Measurements from ENCODE around the gene STK17B. TPM values are rescaled to one million over a fixed set of nuclear protein-coding genes. Genes with fewer than 3 reads are reported as not detected.

Gene STK17B
- polyA plus RNA-seq, 2 of the 4 experiments (the other 2 are of a cell fraction), result 4.0 to 9.2 TPM

- POLR2A ChIA-PET, result no interaction called here
- CTCF ChIA-PET, result no interaction called here
- Histone ChIP-seq H3K27ac (no peak overlapping the region), H3K4me3 (no peak overlapping the region), H3K9me3 (no peaks in the 10 kb centered on the region), H3K4me2 (no peak overlapping the region), H3K4me1 (peaks cover 12% of the 10 kb centered on the region; the same call in 2 of the 3 replicates)
- 88% methylated on average over 4 of the region's 4 CpGs for WGBS (ENCODE audit: missing lambda C conversion rate)
- TF ChIP-seq ZFP36 (IDR thresholded peaks at IDR 0.05; ENCODE audit: borderline replicate concordance, partially characterized antibody) (no peak), HOXB5 (CRISPR knock-in tag; IDR thresholded peaks at IDR 0.05) (no peak), HDAC2 (IDR thresholded peaks at IDR 0.05) (no peak), NFE2L2 (conservative IDR thresholded peaks at IDR 0.05; ENCODE audit: low read length) (no peak), SMC3 (IDR thresholded peaks at IDR 0.05) (no peak), HOXA7 (CRISPR knock-in tag; IDR thresholded peaks at IDR 0.05) (no peak), FOXS1 (CRISPR knock-in tag; IDR thresholded peaks at IDR 0.05) (no peak), HEYL (CRISPR knock-in tag; IDR thresholded peaks at IDR 0.05) (no peak), HOXB13 (CRISPR knock-in tag; IDR thresholded peaks at IDR 0.05; ENCODE audit: low read depth) (no peak), RFX5 (IDR thresholded peaks at IDR 0.05) (no peak), MAFK (IDR thresholded peaks at IDR 0.05; ENCODE audit: partially characterized antibody) (no peak), NPAS2 (CRISPR knock-in tag; IDR thresholded peaks at IDR 0.05; ENCODE audit: borderline replicate concordance) (no peak)
- TF ChIP-seq, protein P1, sequence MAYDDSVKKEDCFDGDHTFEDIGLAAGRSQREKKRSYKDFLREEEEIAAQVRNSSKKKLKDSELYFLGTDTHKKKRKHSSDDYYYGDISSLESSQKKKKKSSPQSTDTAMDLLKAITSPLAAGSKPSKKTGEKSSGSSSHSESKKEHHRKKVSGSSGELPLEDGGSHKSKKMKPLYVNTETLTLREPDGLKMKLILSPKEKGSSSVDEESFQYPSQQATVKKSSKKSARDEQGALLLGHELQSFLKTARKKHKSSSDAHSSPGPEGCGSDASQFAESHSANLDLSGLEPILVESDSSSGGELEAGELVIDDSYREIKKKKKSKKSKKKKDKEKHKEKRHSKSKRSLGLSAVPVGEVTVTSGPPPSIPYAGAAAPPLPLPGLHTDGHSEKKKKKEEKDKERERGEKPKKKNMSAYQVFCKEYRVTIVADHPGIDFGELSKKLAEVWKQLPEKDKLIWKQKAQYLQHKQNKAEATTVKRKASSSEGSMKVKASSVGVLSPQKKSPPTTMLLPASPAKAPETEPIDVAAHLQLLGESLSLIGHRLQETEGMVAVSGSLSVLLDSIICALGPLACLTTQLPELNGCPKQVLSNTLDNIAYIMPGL (CRISPR knock-in tag; IDR thresholded peaks at IDR 0.05; ENCODE audit: borderline replicate concordance), result no peak
- DNase-seq (ENCODE audit: low read depth in 1 of 2, low spot score in 1 of 2), result no peak
- FAIRE-seq, result no peak
- ATAC-seq, result no peak
These were observed 54.1 kb downstream of the STK17B start for GRCh38 chr2:196117214-196117705.

DNA sequence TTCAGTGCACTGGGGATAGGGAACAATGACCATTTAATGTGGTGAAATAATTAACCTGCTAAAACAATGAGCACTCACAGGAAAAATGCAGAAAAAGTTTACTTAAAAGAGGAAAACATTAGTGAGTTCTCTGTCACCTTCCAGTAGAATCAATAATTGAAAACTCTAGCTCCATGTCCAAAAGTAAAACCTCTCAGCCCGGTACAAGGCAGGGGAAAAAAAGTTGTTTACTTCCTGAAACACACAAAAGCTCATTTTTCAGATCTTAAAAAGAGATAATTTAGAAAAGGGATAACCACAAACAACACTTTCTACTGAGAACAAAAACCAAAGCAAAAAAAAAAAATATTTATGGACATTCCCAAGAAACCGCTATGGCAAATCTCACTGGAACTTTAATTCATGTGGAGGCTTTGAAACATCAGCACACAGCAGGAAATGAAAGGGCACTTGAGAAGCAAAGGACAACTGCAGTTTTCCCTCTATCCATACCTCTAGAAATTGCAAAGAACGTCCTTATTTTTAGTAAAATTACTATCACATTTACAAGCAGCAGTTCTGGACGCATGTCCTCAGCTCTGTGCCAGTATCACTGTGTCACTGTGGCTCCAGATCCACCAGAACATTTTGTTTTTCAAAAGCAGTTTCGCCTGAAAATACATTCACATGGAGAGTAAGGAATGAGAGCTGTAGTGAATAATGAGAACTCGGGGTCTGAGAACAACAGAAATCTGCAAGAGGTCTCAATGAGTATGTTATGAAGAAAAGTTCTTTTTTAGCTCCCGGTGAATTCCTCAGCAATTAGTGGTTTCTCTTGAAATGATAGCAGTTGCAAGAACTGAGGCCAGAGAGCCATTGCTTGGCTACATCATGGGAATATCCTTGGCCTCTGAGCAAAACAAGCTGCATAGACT lies 58.1 kb downstream of the STK17B start:
- ATAC-seq (no peak), FAIRE-seq (no peak), DNase-seq (ENCODE audit: low read depth in 1 of 2, low spot score in 1 of 2) (no peak)
- no peak for TF ChIP-seq NR3C1 (IDR thresholded peaks at IDR 0.05)
- TF ChIP-seq MYC (IDR thresholded peaks at IDR 0.05; ENCODE audit: borderline replicate concordance, low read length), result no peak
- no peak for TF ChIP-seq RFX5 (IDR thresholded peaks at IDR 0.05)
- no peak for TF ChIP-seq RNF2 (IDR thresholded peaks at IDR 0.05; ENCODE audit: borderline replicate concordance, low read depth)
- TF ChIP-seq MAZ (IDR thresholded peaks at IDR 0.05; ENCODE audit: borderline replicate concordance, low read depth, low read length), result no peak
- Histone ChIP-seq H3K4me2 (peak overlapping the region; percentile 36; the same call in 2 of the 3 replicates), H3K9me3 (no peaks in the 10 kb centered on the region), H3K4me3 (no peak overlapping the region), H3K4me1 (peaks cover 15% of the 10 kb centered on the region; the same call in 2 of the 3 replicates), H3K27ac (peak overlapping the region; percentile 19 to 49; a peak in 2 of 6 replicates)
- WGBS (ENCODE audit: missing lambda C conversion rate), result 73% methylated on average over 7 of the region's 7 CpGs
- POLR2A ChIA-PET, result interaction anchor here (0.7 kb wide), 1 partner anchor 221 kb away, joined by 3 read pairs; no protein-coding TSS in a partner anchor
- CTCF ChIA-PET, result interaction anchor here (1.3 kb wide), 1 partner anchor 13 kb away, joined by 3 read pairs; no protein-coding TSS in a partner anchor

DNA sequence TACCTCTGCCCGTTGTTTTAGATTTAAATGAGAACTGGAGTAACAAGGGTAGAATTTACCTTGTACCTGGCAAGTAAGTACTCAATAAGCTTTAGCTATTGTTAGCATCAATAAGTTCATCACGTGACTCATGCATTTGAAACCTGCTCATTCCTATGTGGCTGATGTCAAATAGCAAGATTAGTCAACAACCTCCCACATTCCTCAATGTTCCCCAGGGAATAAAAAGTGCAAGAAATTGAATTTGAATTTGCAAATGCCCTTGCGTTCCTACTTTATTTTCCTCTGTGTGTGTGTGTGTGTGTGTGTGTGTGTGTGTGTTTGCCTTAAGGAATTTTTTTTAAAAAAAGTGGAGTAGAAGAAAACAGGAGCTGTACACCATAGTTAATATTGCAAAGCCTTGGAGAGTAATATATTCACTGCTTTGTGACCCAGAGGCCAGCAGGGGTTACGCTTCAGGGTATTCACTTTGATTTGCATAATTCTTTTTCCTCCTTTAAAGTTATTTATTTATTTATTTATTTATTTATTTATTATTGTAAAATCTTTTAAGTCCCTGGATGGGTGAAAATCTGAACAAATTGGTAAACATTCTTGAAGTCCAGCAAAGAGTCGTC lies 58.9 kb downstream of the STK17B start:
- Histone ChIP-seq H3K9me3 (no peaks in the 10 kb centered on the region), H3K4me1 (peaks cover 15% of the 10 kb centered on the region; the same call in 2 of the 3 replicates), H3K4me3 (no peak overlapping the region), H3K4me2 (peak overlapping the region; percentile 36; the same call in 2 of the 3 replicates), H3K27ac (peak overlapping the region in 1 of 2 experiments; percentile 49; a peak in 1 of 6 replicates)
- peak in 1 of 2 experiments; percentile 29 for DNase-seq (ENCODE audit: low read depth in 1 of 2, low spot score in 1 of 2)
- FAIRE-seq, result no peak
- TF ChIP-seq POLR2A (IDR thresholded peaks at IDR 0.05; ENCODE audit: low read length) (no peak), MAZ (IDR thresholded peaks at IDR 0.05; ENCODE audit: borderline replicate concordance, low read depth, low read length) (no peak), FOSL2 (IDR thresholded peaks at IDR 0.05) (no peak), FOSL2 (CRISPR knock-in tag; IDR thresholded peaks at IDR 0.05) (peak; percentile 29; the same call in 1 of the 2 replicates), USF2 (IDR thresholded peaks at IDR 0.05) (peak; percentile 48), CTCF (IDR thresholded peaks at IDR 0.05) (no peak), FOSB (CRISPR knock-in tag; IDR thresholded peaks at IDR 0.05) (no peak), CBX8 (IDR thresholded peaks at IDR 0.05) (no peak), JUN (IDR thresholded peaks at IDR 0.05) (no peak), CHD4 (IDR thresholded peaks at IDR 0.05; ENCODE audit: borderline replicate concordance) (no peak)
- TF ChIP-seq, protein P2, sequence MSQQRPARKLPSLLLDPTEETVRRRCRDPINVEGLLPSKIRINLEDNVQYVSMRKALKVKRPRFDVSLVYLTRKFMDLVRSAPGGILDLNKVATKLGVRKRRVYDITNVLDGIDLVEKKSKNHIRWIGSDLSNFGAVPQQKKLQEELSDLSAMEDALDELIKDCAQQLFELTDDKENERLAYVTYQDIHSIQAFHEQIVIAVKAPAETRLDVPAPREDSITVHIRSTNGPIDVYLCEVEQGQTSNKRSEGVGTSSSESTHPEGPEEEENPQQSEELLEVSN (IDR thresholded peaks at IDR 0.05; ENCODE audit: borderline replicate concordance, low read depth), result no peak
- CTCF ChIA-PET, result interaction anchor here (1.3 kb wide), 1 partner anchor 12 kb away, joined by 3 read pairs; no protein-coding TSS in a partner anchor
- 56% methylated on average over 5 of the region's 5 CpGs for WGBS (ENCODE audit: missing lambda C conversion rate)
- ATAC-seq, result no peak
- POLR2A ChIA-PET, result interaction anchor here (0.7 kb wide), 1 partner anchor 221 kb away, joined by 3 read pairs; no protein-coding TSS in a partner anchor

Data from A549 (cell line).